GM19468 (cell line): Measurements from ENCODE around the gene GFY.

ENCODE experiments used
- ATAC-seq: cut with Tn5 transposase; IDR thresholded peaks from one replicate; pipeline ENCODE4 v1.9.1; 2021; ENCODE audit warnings: mild to moderate bottlenecking, moderate library complexity, moderate number of reproducible peaks; ENCODE audit not compliant: unreplicated experiment; ENCODE audit errors: extremely low read depth

GFY gene

DNA sequence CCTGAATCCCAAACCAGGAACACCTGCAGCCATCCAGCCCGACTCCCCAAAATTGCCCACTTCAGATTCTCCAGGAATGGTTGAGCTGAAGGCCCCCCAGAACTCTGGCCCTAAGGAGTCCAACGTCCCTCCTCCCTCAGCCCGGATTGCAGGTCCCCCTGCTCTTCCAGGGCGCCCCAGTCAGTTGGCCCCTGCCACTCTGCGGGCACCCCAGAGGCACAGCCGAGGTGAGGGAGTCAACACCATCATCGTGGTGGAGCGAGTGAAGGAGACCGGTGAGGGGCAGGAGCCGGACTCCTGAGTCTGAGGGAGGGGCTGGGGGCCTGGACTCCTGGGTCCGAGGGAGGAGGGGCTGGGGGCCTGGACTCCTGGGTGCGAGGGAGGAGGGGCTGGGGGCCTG, 2.2 kb downstream of the GFY start:
- ATAC-seq = no peak

DNA sequence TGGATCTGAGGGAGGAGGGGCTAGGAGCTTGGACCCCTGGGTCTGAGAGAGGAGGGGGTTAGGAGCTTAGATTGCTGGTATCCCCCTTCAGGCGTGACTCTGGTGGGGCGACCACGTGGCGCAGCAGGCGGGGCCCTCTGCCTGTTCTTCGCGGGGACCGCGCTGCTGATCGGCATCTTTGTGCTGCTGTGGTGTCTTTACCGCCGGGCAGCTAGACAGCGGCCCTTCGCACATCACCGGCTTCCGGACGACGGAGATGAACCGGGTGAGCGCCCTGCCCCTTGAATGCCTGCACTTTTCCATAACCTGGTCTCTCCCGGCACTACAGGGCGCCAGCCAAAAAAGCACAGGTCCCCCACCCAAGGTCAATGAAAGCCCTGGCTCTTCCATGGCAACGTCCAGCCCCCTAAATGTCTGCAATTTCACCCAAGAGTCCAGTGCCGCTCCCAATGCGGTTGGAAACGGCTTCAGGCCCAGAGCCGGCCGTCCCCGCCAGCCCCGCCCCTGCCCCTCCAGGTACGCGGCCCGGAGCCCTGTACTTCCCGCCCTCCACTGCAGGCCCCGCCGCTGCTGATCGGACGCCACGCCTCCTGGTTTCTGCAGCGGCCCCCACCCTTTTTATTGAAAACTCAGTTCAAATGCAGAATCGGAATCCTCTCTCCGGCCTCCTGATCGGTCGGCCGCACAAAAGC, 2.8 kb downstream of the GFY start:
- ATAC-seq = no peak

DNA sequence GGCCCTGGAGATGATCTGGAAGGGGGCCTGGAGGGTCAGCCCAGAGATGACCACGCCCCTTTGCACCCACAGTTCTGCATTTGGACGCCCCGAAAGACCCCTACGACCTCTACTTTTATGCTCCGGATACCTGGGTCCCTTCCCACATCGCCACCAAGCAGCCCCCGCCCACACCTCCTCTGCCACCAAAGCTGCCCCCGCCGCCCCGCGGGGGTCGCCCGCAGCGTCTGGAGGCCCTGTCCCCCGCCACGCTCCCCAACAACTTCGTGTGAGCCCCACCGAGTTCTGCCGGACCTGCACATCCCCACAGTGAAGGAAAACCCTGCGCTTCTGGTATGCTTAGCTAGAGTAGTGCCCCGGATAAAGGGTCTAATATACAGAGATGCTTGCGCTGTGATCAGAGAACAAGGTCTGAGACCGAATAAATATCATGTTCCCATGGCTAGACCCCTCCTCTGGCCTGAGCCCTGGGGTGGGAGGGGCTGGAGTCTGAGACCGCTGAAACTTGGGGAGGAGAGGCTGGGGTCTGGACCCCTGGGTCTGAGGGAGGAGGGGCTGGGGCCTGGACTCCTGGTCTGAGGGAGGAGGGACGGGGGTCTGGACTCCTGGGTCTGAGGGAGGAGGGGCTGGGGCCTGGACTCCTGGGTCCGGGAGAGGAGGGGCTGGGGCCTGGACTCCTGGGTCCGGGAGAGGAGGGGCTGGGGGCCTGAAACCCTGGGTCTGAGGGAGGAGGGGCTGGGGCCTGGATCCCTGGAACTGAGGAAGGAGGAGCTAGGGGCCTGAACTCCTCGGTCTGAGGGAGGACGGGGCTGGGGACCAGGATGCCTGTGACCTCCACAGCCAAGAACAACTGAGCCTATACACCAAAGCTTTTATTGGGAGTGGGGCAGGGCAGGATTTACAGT, 3.6 kb downstream of the GFY start:
- no peak for ATAC-seq

DNA sequence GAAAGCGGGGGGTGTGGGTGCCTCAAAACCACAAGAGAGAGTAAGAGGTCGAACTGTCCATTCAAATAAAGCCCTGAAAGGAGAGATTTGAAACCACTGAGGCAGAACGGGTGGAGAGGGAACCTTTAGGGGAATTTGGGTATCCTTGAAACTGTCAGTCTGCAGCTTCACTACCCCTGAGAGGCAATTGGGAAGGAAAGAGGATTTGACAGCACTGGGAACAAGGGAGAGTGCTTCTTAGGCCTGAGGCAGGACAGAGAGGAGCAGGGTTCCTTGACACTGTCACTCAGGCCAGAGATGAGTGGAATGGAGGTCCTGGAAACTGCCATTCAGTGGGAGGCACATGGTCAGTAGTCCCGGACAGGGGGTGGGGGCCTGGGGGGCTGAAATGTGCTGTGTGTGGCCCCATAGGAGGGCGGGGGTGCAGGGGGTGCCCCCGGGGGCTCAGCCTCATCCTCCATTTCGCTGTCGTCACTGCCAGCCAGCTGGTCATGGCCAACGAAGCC, 5.0 kb downstream of the GFY start:
- ATAC-seq = no peak

DNA sequence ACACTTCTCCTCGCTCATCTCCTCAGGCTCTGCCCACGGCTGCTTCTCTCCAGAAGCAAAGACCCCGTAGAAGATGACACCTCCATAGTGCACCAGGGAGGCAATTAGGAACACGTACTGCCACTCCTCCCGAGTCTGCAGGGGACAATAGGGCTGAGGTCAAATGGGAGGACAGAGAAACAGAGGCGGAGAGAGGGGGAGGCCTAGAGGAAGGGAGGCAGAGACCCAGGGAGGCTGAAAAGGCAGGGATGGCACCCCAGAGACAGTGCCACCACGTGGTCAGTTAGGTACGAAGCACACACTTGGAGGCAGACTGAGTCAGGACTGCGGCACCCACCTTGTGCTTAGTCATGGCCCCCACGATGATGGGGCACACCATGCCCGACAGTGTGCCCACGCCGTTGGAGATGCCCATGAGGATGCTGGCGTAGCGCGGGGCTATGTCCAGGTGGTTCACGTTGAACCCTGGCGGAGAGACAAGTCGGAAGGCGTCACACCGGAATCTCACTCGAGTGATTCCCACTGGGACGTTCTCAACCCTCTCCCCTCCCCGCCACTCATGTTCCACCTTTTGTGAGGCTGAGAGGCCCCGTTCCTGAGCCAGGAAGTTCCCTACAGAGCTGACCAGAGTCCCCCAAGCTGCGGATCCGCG, 5.6 kb downstream of the GFY start:
- ATAC-seq = no peak

DNA sequence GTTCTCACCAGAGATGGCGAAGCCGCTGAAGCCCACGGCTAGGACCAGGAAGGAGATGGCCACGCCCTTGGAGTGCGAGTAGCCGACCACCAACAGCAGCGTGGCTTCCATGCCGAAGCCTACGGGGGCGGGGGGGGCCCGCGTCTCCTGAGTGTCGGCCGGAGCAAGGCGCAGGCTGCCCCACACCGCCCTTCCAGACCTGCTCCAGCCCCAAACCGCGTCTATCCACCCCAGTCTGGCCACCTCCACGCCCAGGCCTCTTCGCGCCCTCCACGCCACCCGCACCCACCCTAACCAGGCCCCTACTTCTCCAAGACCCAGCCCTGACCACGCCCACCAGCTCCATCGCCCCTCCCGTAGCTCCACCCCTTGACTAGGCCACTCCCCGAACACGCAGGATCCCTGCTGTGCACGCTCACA, 6.2 kb downstream of the GFY start:
- no peak for ATAC-seq

DNA sequence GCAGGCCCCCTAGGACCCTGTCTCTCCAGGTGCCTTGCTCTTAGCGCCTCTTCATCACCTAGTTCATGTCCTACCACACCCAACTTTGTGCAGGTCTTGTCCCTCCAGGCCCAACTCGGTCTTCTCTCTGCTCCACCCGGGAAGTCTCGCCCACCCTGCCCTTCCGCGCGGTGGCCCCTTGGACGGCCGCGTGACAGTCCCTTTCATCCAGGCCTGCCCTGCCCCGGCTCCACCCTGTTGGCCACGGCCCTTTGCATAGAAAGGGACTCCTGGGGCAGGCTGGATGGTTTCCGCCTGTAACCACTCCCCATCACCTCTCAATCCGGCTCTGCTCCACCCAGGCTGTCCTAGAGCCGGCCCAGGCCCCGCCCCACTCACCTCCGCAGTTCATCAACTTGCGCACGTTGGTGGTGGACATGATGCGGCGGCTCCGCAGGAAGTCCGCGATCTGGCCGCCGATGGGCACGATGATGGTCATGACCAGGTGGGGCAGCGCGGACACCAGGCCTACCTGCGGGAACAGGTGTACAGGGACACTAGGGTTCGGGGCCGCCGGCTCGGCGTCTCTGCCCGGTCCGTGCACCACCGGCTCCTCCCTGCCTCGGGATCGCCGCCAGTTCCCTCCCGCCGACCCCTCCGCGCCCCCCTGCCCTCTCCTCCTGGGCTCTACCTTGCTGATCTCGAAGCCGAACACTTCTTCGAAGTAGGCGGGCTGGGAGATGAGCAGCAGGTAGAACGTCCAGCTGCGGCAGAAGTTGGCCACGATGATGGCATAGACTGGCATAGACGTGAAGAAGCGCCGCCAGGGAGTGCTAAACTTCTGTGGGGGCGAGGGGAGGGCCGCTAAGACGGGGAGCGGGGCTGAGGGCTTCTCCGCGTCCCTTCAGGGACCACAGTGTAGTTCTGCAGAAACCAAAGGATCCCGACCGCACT, 7.2 kb downstream of the GFY start:
- ATAC-seq = no peak

DNA sequence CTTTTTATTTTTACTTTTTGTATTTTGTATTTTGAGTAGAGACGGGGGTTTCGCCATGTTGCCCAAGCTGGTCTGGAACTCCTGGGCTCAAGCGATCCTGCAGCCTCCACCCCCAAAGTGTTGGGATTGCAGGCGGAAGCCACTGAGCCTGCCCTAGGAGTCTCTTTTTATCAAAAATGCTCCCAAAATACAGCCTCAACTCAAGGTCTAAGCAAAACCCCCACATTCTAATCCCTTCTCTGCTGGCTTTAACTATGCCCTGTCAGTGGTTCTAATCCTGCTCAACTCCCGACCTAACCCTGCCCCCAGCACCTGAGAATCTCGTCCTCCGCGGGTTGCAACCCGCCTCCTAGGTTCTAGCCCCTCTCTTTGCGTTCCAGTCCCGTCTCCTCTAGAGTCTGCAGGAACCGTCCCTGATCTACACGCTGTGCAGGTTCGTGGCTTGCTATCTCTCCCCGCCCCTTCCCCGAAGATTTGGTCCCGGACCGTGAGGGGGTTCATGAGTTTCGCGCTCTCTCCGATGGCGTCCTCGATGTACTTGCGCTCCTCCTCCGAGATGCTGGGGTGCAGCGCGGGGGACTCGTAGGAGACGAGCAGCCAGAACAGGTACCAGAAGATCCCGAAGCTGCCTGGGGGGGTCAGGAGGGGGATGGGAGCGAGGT, 8.2 kb downstream of the GFY start:
- no peak for ATAC-seq

DNA sequence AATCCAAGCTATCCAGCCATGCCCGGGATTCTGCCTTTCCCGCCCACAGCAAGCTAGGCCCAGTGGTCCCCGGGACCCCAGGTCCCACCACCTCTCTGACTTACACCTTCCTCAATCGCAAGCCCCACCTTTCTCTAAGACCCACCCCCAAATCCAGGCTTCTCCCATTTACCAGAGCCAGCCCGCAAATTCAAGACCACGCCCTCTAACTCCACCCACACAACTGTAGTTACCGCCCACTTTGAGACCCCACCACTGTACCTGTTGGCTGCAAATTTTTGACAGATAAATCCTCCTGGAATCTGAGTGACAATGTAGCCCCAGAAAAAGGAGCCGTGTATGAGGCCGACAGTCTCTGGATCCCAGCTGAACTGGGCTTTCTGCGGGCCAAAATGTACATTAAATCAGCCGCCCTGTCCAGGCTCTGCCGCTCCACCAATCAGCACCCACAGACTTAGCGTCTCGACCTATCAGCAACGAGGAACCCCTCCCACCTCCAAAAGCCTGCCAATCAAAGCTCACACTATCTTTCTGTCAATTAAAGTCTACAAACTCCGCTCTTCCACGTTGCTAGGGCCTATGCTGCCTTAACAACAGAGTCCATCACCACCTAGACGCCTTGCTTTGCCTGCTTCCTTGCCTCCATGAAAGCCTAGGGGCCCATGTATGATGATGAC, 9.9 kb downstream of the GFY start:
- no peak for ATAC-seq

DNA sequence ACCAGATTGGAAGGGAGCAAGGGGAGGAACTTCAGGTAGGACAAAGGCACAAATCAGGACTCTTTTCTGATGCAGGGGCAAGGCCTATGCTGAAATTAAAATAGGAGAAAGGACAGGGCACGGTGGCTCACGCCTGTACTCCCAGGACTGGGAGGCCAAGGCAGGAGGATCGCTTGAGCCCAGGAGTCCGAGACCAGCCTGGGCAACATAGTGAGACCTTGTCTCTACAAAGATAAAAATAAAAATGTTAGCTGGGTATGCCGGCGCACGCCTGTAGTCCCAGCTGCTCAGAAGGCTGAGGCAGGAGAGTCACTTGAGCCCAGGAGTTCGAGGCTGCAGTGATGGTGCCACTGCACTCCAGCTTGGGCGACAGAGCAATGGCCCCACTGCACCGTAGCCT, 10.5 kb downstream of the GFY start:
- no peak for ATAC-seq

DNA sequence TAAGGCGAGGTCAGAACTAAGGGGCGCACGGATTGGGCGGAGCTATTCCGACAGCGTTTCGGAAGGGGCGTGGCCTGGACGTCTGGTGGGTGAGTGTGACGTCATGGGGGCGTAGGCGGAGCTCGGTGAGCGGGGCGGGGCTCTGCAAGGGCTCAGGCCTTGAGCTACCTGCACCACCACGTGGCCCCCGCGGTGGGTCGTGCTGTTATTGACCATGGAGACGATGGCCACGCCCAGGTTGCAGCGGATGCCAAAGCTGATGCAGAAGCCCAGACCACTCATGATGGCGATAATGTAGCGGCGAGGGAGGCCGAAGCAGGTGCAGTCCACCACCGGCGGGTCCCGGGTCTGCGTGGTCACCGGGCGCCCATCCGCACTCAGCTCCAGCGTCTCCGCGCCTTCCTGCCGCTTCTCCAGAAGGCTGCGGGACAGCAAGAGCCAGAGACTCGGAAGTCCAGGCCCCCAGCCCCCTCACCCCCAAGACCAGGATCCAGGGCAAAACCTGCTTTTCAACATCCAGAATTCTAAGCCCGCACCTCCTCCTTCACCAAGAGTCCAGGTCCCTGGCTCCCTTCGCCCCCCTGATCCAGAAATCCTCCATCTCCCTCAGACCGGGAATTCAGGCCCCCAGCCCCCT, 11.3 kb downstream of the GFY start:
- ATAC-seq = no peak

DNA sequence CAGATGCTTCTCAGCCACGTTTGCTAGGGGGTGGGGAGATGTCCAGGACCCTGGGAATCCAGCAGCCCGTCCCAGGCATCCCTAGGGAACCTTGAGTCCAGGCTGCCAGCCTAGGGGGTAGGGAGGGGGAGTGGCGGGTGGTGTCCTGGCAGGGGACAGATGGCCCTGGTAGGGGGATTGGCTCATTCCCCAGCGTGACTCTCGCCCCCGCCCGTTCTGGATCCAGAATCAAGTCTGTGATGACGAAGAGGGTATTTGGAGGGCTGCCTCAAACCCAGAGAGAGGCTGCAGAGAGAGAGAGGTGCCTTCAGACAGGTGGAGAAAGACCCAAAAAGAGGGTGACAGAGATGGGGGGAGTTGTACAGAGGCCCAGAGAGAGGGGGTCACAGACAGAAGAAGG, 12.0 kb downstream of the GFY start:
- no peak for ATAC-seq

DNA sequence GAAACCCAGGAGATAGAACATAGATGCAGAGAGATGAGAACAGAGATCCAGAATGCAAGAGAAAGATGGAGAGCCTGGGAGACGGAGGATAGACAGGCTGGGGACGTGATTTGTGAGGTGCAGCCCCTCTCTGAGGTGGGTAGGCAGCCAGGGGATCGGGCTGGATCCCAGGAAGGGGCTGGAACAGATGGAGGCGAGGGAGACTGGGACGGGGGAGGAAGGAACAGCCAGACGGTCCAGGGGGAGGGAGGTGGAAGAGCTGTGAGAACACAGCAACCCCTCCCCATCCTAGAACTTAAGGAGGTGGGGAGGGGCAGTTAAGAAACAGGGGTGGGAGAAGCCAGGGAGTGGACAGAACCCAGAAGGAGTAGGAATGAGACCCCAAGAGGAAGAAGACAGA, 13.1 kb downstream of the GFY start:
- no peak for ATAC-seq

DNA sequence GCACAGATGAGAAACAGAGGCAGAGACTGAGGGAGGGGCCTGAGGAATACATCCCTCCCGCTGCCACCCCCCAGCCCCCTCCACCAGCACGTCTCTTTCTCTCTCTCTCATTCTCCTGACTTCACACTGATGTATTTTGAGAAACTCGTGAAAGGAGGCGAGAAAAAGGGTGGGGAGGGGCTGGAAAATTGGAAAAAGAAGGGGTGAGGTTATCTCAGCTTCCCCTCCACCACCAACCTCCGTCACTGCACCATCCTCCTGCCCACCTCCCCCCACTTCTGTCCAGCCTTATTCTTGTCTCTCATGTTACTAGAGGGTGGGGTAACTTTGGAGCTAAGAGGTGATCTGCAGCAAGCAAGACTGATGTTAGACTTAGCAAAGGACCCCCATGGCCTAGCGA, 14.6 kb downstream of the GFY start:
- no peak for ATAC-seq

DNA sequence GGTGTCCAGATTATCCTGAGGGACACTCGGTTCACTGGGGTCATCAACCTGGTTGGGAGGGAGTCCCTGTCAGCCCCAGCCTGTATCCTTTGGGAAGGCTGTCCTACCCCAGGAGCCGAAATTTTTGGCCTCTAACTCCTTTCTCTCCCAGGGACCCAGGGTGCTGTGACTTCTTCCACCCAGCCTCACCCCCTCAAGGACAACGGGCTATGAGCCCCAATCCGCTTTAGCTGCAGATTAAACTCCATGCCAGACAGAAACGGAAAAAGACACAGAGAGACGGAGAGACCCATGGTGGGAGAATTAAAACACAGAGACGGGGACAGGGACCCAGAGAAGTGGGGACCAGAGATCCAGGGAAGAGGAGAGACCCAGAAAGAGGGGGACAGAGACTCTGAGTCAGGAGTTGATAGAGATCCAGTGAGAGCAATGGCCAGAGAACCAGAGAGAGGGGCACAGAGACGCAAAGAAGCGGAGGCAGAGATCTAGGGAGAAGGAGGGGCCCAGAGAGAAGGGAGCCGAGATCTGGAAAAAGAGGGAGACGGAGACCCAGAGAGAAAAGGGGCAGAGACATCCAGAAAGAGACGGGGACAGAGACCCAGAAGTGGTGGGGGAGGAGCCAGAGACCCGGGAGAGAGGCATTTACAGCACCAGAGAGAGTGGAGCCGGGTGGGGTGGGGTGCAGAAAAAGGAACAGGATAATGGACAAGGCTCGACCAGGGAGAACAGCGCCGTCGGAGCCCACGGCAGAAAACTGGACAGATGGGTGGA, 15.4 kb downstream of the GFY start:
- ATAC-seq = no peak

DNA sequence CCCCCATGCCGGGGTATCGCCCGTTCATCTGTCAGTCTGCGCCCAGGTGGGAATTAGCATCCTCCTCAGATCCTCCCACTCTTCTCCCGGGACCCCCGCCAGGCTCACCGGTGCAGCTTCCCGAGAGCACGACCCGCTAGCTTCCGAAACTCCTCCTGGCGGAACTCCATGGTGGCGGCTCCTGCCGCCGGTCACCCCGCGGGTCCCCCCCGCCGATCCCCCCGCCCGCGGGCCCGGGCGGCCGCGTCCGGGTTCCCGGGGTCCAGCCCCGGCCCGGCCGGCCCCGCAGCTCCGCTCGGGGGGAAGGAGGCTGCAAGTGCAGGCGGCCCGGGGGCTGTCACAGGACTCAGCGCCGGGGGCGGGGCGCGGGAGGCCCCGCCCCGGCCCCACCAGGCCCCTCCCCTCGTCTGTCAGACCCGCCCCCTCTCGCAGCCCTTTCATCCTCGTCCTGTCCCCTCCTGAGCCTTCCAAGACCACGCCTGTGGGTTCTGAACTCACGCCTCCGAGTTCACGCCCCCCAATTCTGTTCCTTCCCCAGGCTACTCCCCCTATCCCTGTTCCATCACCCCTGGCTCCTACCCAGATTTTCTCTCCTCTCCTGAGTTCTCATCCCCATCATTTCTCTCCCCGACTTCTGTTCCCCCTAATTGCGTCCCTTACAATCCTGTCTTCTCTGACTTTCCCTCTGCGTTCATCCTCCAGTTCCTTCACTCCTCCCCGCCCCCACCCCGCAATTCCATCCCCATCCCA, 16.2 kb downstream of the GFY start, which contains the start of gene SLC17A7:
Gene SLC17A7, minus strand, starts transcription at position 318 of the 750 bp plus-strand sequence. Its CDS starts 148 bp downstream, at position 170.
- no peak for ATAC-seq

DNA sequence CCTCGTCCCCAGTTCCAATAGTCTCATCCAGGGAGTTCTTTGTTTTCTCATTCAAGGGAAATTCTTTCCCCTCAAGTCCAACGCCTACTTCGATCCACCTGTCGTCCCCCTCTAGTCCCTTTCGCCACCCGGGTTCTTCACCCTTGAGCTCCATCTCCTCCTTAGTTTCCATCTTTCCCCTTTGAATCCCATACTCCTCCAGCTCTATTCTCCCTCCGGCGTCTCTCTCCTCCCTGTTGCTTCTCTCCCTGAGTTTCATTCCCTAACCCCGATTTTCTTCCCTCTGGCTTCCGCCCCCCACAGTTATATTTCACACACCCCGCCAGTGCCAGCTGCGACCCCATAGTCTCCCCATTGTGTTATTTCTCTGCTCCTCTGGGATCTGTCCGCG, 16.8 kb downstream of the GFY start:
- no peak for ATAC-seq
